Measurements from ENCODE around the gene CACNG8. TPM values are rescaled to one million over a fixed set of nuclear protein-coding genes. Genes with fewer than 3 reads are reported as not detected.

The CACNG8 gene
- total and polyA plus RNA-seq, 2 experiments from 2014 or later = 0.11 TPM; not detected in 1

- Histone ChIP-seq H3K9me3 (ENCODE audit: low read depth) (no peaks in the 10 kb centered on the region), H3K36me3 (ENCODE audit: low read depth) (no peaks in the 10 kb centered on the region), H4K20me1 (ENCODE audit: insufficient read depth) (no peaks in the 10 kb centered on the region), H3K4me3 (no peak overlapping the region), H2AFZ (no peak overlapping the region), H3K27me3 (replicated peaks; ENCODE audit: insufficient read depth) (0 out of 2 replicates have a peak, but pooled peaks cover 6% of the 10 kb centered on the region), H3K79me2 (ENCODE audit: insufficient read depth) (no peaks in the 10 kb centered on the region), H3K4me1 (ENCODE audit: insufficient read depth) (no peaks in the 10 kb centered on the region), H3K4me2 (ENCODE audit: unreplicated experiment) (no peak overlapping the region), H3K9ac (no peak overlapping the region), H3K9me2 (ENCODE audit: insufficient read depth) (no peaks in the 10 kb centered on the region), H3F3A (ENCODE audit: insufficient read depth) (peaks cover 11% of the 10 kb centered on the region; the same call in 1 of the 2 replicates), H3K27ac (no peak overlapping the region)
- no peak for TF ChIP-seq EZH2 (IDR thresholded peaks at IDR 0.05; ENCODE audit: insufficient read depth, poor library complexity, severe bottlenecking)
- TF ChIP-seq EZH2phosphoT487 (IDR thresholded peaks at IDR 0.05; ENCODE audit: insufficient read depth, low read depth) = no peak
- 54 to 62% methylated on average over 24 of the region's 24 CpGs for WGBS, 2 experiments (ENCODE audit: low coverage in 1 of 2, low lambda C conversion rate in 2 of 2, missing lambda C conversion rate in 2 of 2)
- in situ Hi-C loops (cut with MboI) = no loop called here
- no peak for DNase-seq
These were observed 20.9 kb downstream of the CACNG8 start for GRCh38 chr19:53983457-53984289.

- no peak for DNase-seq
- Histone ChIP-seq H3K9ac (no peak overlapping the region), H4K20me1 (ENCODE audit: insufficient read depth) (no peaks in the 10 kb centered on the region), H3K27ac (no peak overlapping the region), H2AFZ (no peak overlapping the region), H3K4me2 (ENCODE audit: unreplicated experiment) (no peak overlapping the region), H3K4me3 (no peak overlapping the region), H3K9me2 (ENCODE audit: insufficient read depth) (no peaks in the 10 kb centered on the region), H3K79me2 (ENCODE audit: insufficient read depth) (no peaks in the 10 kb centered on the region), H3K9me3 (ENCODE audit: low read depth) (no peaks in the 10 kb centered on the region), H3K36me3 (ENCODE audit: low read depth) (no peaks in the 10 kb centered on the region), H3K4me1 (ENCODE audit: insufficient read depth) (no peaks in the 10 kb centered on the region), H3K27me3 (replicated peaks; ENCODE audit: insufficient read depth) (no peaks in the 10 kb centered on the region), H3F3A (ENCODE audit: insufficient read depth) (0 out of 2 replicates have a peak, but pooled peaks cover under 1% of the 10 kb centered on the region)
- in situ Hi-C loops (cut with MboI) = no loop called here
- 65 to 71% methylated on average over 6 of the region's 6 CpGs for WGBS, 2 experiments (ENCODE audit: low coverage in 1 of 2, low lambda C conversion rate in 2 of 2, missing lambda C conversion rate in 2 of 2)
- TF ChIP-seq EZH2 (IDR thresholded peaks at IDR 0.05; ENCODE audit: insufficient read depth, poor library complexity, severe bottlenecking) (no peak), EZH2phosphoT487 (IDR thresholded peaks at IDR 0.05; ENCODE audit: insufficient read depth, low read depth) (no peak)
These were observed 23.1 kb downstream of the CACNG8 start for GRCh38 chr19:53985863-53986262.

- Histone ChIP-seq H3K79me2 (ENCODE audit: insufficient read depth) (no peaks in the 10 kb centered on the region), H4K20me1 (ENCODE audit: insufficient read depth) (no peaks in the 10 kb centered on the region), H3K9me3 (ENCODE audit: low read depth) (no peaks in the 10 kb centered on the region), H3K36me3 (ENCODE audit: low read depth) (no peaks in the 10 kb centered on the region), H3K9me2 (ENCODE audit: insufficient read depth) (no peaks in the 10 kb centered on the region), H3K4me1 (ENCODE audit: insufficient read depth) (no peaks in the 10 kb centered on the region), H3K4me2 (ENCODE audit: unreplicated experiment) (no peak overlapping the region), H3K27ac (no peak overlapping the region), H3K4me3 (no peak overlapping the region), H3F3A (ENCODE audit: insufficient read depth) (no peaks in the 10 kb centered on the region), H2AFZ (no peak overlapping the region), H3K27me3 (replicated peaks; ENCODE audit: insufficient read depth) (peaks cover 9% of the 10 kb centered on the region), H3K9ac (no peak overlapping the region)
- DNase-seq = no peak
- TF ChIP-seq EZH2phosphoT487 (IDR thresholded peaks at IDR 0.05; ENCODE audit: insufficient read depth, low read depth) (no peak), EZH2 (IDR thresholded peaks at IDR 0.05; ENCODE audit: insufficient read depth, poor library complexity, severe bottlenecking) (no peak)
- in situ Hi-C loops (cut with MboI) = no loop called here
- WGBS, 2 experiments (ENCODE audit: low coverage in 1 of 2, low lambda C conversion rate in 2 of 2, missing lambda C conversion rate in 2 of 2) = 86 to 88% methylated on average over 6 of the region's 6 CpGs
These were observed 26.2 kb downstream of the CACNG8 start for GRCh38 chr19:53988981-53989380.

GRCh38 chr19:53989600-53990533 is 27.1 kb downstream of the CACNG8 start:
- 0 out of 2 replicates have a peak, but pooled peaks cover 7% of the 10 kb centered on the region for H3F3A ChIP-seq (ENCODE audit: insufficient read depth)
- no peak overlapping the region for H2AFZ ChIP-seq
- no peaks in the 10 kb centered on the region for H3K9me2 ChIP-seq (ENCODE audit: insufficient read depth)
- no peaks in the 10 kb centered on the region for H3K36me3 ChIP-seq (ENCODE audit: low read depth)
- DNase-seq = no peak
- 50 to 53% methylated on average over 20 to 22 of the region's 22 CpGs for WGBS, 2 experiments (ENCODE audit: low coverage in 1 of 2, low lambda C conversion rate in 2 of 2, missing lambda C conversion rate in 2 of 2)
- H3K4me2 ChIP-seq (ENCODE audit: unreplicated experiment) = no peak overlapping the region
- peaks cover 10% of the 10 kb centered on the region for H3K27me3 ChIP-seq (replicated peaks; ENCODE audit: insufficient read depth)
- no peak for TF ChIP-seq EZH2phosphoT487 (IDR thresholded peaks at IDR 0.05; ENCODE audit: insufficient read depth, low read depth)
- TF ChIP-seq EZH2 (IDR thresholded peaks at IDR 0.05; ENCODE audit: insufficient read depth, poor library complexity, severe bottlenecking) = no peak
- no peak overlapping the region for H3K9ac ChIP-seq
- H3K4me1 ChIP-seq (ENCODE audit: insufficient read depth) = peaks cover 3% of the 10 kb centered on the region; the same call in 1 of the 2 replicates
- H4K20me1 ChIP-seq (ENCODE audit: insufficient read depth) = no peaks in the 10 kb centered on the region
- no peak overlapping the region for H3K4me3 ChIP-seq
- no peak overlapping the region for H3K27ac ChIP-seq
- in situ Hi-C loops (cut with MboI) = no loop called here
- no peaks in the 10 kb centered on the region for H3K79me2 ChIP-seq (ENCODE audit: insufficient read depth)
- H3K9me3 ChIP-seq (ENCODE audit: low read depth) = no peaks in the 10 kb centered on the region

Measured in GM23248 (cell line).